K562 (cell line): ENCODE results near the gene HSD17B1. TPM values are rescaled to one million over a fixed set of nuclear protein-coding genes. Genes with fewer than 3 reads are reported as not detected.

Source experiments
- BMI1 ChIP-seq: fragments of 150-350 bp; IDR thresholded peaks from 2 replicates; pipeline ENCODE4 v1.6.1; 2014; ENCODE audit warnings: low read length
- CSDE1 ChIP-seq, 2 experiments: fragments of 450-650 bp; IDR thresholded peaks; 2 replicates each; pipeline ENCODE4 v1.6.1; 2016; ENCODE audit warnings: mild to moderate bottlenecking in 1 of 2
- CXXC5 ChIP-seq: fragments of 250-450 bp; sonication (Bioruptor Pico); IDR thresholded peaks from 2 replicates; pipeline ENCODE4 v1.8.0; 2022; ENCODE audit warnings: inconsistent platforms, mild to moderate bottlenecking, moderate library complexity
- GTF2B ChIP-seq: IDR thresholded peaks from 2 replicates; pipeline ENCODE4 v1.6.1; 2011; ENCODE audit not compliant: insufficient read length; ENCODE audit errors: extremely low read depth
- LARP7 ChIP-seq: fragments of 450-650 bp; IDR thresholded peaks from 2 replicates; pipeline ENCODE4 v1.6.1; 2016
- MCM3 ChIP-seq: fragments of 450-650 bp; IDR thresholded peaks from 2 replicates; pipeline ENCODE4 v1.6.1; 2016
- MXD1 ChIP-seq: fragments of 250-450 bp; sonication (Bioruptor Pico); IDR thresholded peaks from 2 replicates; pipeline ENCODE4 v1.8.0; 2021; ENCODE audit warnings: borderline replicate concordance, mild to moderate bottlenecking, moderate library complexity; ENCODE audit not compliant: poor library complexity, severe bottlenecking
- NCOR1 ChIP-seq: fragments of 450-650 bp; IDR thresholded peaks from 2 replicates; pipeline ENCODE4 v1.6.1; 2016; ENCODE audit warnings: mild to moderate bottlenecking, moderate library complexity
- SMARCB1 ChIP-seq: IDR thresholded peaks from 2 replicates; pipeline ENCODE4 v1.6.1; 2011; ENCODE audit warnings: improper control_type of control experiment, low read depth; ENCODE audit not compliant: insufficient read length
- STAT5A ChIP-seq: IDR thresholded peaks from 2 replicates; pipeline ENCODE4 v1.6.1; 2012; ENCODE audit warnings: low read length, inconsistent platforms, borderline replicate concordance
- TAF7 ChIP-seq: fragments of 450-650 bp; IDR thresholded peaks from 2 replicates; pipeline ENCODE4 v1.6.1; 2016; ENCODE audit warnings: missing genetic modification characterization, missing compliant biosample characterization
- TCF3 ChIP-seq: sonication (generic); formaldehyde crosslinking; IDR thresholded peaks from 2 replicates; pipeline ENCODE4 v1.4.0; 2020; ENCODE audit warnings: mild to moderate bottlenecking, missing genetic modification reagents
- THAP12 ChIP-seq: fragments of 250-450 bp; sonication (Bioruptor Pico); IDR thresholded peaks from 2 replicates; pipeline ENCODE4 v1.9.0; 2021; ENCODE audit warnings: mild to moderate bottlenecking, inconsistent platforms
- ZNF12 ChIP-seq: sonication (generic); formaldehyde crosslinking; IDR thresholded peaks from 2 replicates; pipeline ENCODE4 v1.4.0; 2020; ENCODE audit warnings: mild to moderate bottlenecking, missing genetic modification reagents
- ZNF444 ChIP-seq: fragments of 250-450 bp; sonication (Bioruptor Pico); IDR thresholded peaks from 2 replicates; pipeline ENCODE4 v1.4.0; 2020; ENCODE audit warnings: mild to moderate bottlenecking, moderate library complexity
- ZNF77 ChIP-seq: fragments of 250-450 bp; sonication (Bioruptor Pico); IDR thresholded peaks from 2 replicates; pipeline ENCODE4 v1.5.0; 2020
- polyA plus RNA-seq, 8 experiments: library from polyadenylated mRNA; depleted of rRNA in 4 of 8; stranded (reverse) in 5 of 8; unstranded in 3 of 8; fragments of >200 nt; fragmentation: Nextera tagmentation in 2 of 8; fragmentation: Illumina TruSeq in 1 of 8; extraction: Ambion mirVana in 2 of 8; extraction: Trizol in 1 of 8; gene quantifications; 2 replicates each; pipeline versions ENCODE4 v1.2.1 to v1.2.3, GENCODE V29; 2011 to 2014; ENCODE audit warnings: inconsistent platforms in 1 of 8, missing spikeins in 1 of 8
- total RNA-seq, 7 experiments: library from RNA; depleted of rRNA in 6 of 7; stranded (reverse); fragments of >200 nt in 6 of 7; fragmentation: Illumina TruSeq in 2 of 7; extraction: Trizol in 2 of 7; gene quantifications; 2 replicates each; pipeline versions ENCODE4 v1.2.1 to v1.2.3, GENCODE V29; 2011 to 2021; ENCODE audit warnings: low replicate concordance in 1 of 7
- TF ChIP-seq, protein P1 (sequence below): fragments of 450-650 bp; IDR thresholded peaks from 2 replicates; pipeline ENCODE4 v1.6.1; 2016; ENCODE audit warnings: missing biosample characterization, missing genetic modification characterization
- TF ChIP-seq, protein P2 (sequence below): fragments of 250-450 bp; sonication (Bioruptor Pico); IDR thresholded peaks from 2 replicates; pipeline ENCODE4 v1.5.0; 2020; ENCODE audit warnings: mild to moderate bottlenecking, borderline replicate concordance
- TF ChIP-seq, protein P3 (sequence below): conservative IDR thresholded peaks from 2 replicates; pipeline ENCODE4 v1.6.1; 2011; ENCODE audit warnings: low read depth, mild to moderate bottlenecking, low read length; ENCODE audit not compliant: control insufficient read depth

The HSD17B1 gene
- total and polyA plus RNA-seq, 9 of the 15 experiments (the other 6 are each of a cell fraction or from before 2014, with no cell fraction given), result 0.55 to 21.1 (median 3.6) TPM

DNA sequence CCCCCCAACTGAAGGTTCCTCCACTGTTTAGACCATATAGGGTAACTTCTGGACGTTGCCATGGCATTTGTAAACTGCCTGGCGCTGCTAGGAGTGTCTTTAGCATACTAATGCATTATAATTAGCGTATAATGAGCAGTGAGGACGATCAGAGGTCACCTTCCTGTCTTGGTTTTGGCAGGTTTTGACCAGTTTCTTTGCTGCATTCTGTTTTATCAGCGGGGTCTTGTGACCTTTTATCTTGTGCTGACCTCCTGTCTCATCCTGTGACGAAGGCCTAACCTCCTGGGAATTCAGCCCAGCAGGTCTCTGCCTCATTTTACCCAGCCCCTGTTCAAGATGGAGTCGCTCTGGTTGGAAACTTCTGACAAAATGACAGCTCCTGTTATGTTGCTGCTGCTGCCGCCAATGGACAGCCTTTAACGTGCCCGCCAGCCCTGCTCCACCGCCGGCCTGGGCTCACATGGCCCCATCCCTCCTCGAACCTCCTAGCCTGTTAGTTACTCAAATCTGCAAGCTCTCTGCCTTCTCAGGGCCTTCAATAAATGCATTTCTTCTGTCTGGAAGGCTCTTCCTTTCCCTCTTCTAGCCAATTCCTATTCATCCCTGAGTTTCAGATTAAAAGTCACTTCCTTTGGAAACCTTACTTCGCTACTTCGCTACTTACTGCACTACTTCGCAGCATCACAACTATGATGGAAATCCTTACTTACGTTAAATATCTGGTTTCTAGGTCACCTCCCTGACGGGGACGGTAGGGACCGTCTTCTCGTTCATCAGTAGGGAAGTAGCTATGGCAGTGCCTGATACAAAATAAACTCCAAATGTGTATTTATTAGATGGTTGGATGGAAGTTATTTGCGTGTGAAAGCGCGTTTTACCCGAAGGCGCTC is 17.3 kb upstream of the HSD17B1 start (continued):
- TF ChIP-seq CXXC5 (CRISPR knock-in tag) (peak; percentile 92), LARP7 (no peak), TCF3 (CRISPR knock-in tag) (0 out of 2 replicates have a peak, but pooled peaks have one; percentile 4), NCOR1 (0 out of 2 replicates have a peak, but pooled peaks have one; percentile 14), ZNF12 (CRISPR knock-in tag) (no peak), MXD1 (CRISPR knock-in tag) (peak; percentile 76), GTF2B (no peak), TAF7 (tag) (peak; percentile 78), ZNF77 (CRISPR knock-in tag) (0 out of 2 replicates have a peak, but pooled peaks have one; percentile 29), ZNF444 (no peak), MCM3 (no peak), CSDE1 (IDR thresholded peaks at IDR 0.05) (no peak), BMI1 (no peak), SMARCB1 (no peak), STAT5A (no peak), THAP12 (CRISPR knock-in tag) (no peak)
- TF ChIP-seq, protein P1, sequence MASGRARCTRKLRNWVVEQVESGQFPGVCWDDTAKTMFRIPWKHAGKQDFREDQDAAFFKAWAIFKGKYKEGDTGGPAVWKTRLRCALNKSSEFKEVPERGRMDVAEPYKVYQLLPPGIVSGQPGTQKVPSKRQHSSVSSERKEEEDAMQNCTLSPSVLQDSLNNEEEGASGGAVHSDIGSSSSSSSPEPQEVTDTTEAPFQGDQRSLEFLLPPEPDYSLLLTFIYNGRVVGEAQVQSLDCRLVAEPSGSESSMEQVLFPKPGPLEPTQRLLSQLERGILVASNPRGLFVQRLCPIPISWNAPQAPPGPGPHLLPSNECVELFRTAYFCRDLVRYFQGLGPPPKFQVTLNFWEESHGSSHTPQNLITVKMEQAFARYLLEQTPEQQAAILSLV, result peak; percentile 91
- TF ChIP-seq, protein P2, sequence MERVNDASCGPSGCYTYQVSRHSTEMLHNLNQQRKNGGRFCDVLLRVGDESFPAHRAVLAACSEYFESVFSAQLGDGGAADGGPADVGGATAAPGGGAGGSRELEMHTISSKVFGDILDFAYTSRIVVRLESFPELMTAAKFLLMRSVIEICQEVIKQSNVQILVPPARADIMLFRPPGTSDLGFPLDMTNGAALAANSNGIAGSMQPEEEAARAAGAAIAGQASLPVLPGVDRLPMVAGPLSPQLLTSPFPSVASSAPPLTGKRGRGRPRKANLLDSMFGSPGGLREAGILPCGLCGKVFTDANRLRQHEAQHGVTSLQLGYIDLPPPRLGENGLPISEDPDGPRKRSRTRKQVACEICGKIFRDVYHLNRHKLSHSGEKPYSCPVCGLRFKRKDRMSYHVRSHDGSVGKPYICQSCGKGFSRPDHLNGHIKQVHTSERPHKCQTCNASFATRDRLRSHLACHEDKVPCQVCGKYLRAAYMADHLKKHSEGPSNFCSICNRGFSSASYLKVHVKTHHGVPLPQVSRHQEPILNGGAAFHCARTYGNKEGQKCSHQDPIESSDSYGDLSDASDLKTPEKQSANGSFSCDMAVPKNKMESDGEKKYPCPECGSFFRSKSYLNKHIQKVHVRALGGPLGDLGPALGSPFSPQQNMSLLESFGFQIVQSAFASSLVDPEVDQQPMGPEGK (CRISPR knock-in tag), result peak; percentile 89; the same call in 1 of the 2 replicates
- TF ChIP-seq, protein P3, sequence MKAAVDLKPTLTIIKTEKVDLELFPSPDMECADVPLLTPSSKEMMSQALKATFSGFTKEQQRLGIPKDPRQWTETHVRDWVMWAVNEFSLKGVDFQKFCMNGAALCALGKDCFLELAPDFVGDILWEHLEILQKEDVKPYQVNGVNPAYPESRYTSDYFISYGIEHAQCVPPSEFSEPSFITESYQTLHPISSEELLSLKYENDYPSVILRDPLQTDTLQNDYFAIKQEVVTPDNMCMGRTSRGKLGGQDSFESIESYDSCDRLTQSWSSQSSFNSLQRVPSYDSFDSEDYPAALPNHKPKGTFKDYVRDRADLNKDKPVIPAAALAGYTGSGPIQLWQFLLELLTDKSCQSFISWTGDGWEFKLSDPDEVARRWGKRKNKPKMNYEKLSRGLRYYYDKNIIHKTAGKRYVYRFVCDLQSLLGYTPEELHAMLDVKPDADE, result no peak
